NB4 (cell line): ENCODE data around the gene LCLAT1.

Experiments used
- CTCF ChIP-seq: IDR thresholded peaks from one replicate; pipeline ENCODE4 v1.5.1; 2012; ENCODE audit warnings: low read depth, low read length
- MAX ChIP-seq: IDR thresholded peaks from 2 replicates; pipeline ENCODE4 v1.6.1; 2011; ENCODE audit warnings: low read depth, low read length
- MYC ChIP-seq: IDR thresholded peaks from 2 replicates; pipeline ENCODE4 v1.6.1; 2011; ENCODE audit warnings: low read depth, low read length
- POLR2A ChIP-seq: IDR thresholded peaks from 2 replicates; pipeline ENCODE4 v1.6.1; 2011; ENCODE audit warnings: mild to moderate bottlenecking; ENCODE audit not compliant: insufficient read length; ENCODE audit errors: extremely low read depth

- TF ChIP-seq CTCF = no peak
- TF ChIP-seq POLR2A = no peak
- TF ChIP-seq MAX = no peak
- no peak for TF ChIP-seq MYC
Measured at GRCh38 chr2:30466216-30466615, 19.2 kb downstream of the LCLAT1 start.
